NB4 (cell line): ENCODE data around the gene EDARADD.
"Not testable (repeated sequence)": the region's sequence is repeated elsewhere in the genome, so short reads cannot be mapped to it uniquely, and the experiment has no call there.

Experiments used
- DNase-seq: peaks from one replicate; pipeline ENCODE4 v3.0.0; 2010; ENCODE audit warnings: low read depth
- H3K4me3 ChIP-seq: one replicate; pipeline ENCODE4 v1.5.1; 2011; ENCODE audit warnings: mild to moderate bottlenecking, low read depth, low read length, moderate library complexity
- MYC ChIP-seq: IDR thresholded peaks from 2 replicates; pipeline ENCODE4 v1.6.1; 2011; ENCODE audit warnings: low read depth, low read length
- POLR2A ChIP-seq: IDR thresholded peaks from 2 replicates; pipeline ENCODE4 v1.6.1; 2011; ENCODE audit warnings: mild to moderate bottlenecking; ENCODE audit not compliant: insufficient read length; ENCODE audit errors: extremely low read depth
- TF ChIP-seq, protein P1 (sequence below): IDR thresholded peaks from one replicate; pipeline ENCODE4 v1.5.1; 2012; ENCODE audit warnings: low read depth, low read length
- TF ChIP-seq, protein P2 (sequence below): IDR thresholded peaks from 2 replicates; pipeline ENCODE4 v1.6.1; 2011; ENCODE audit warnings: low read depth, low read length

The EDARADD gene

GRCh38 chr1:236450779-236451178 is 56.7 kb downstream of the EDARADD start:
- no peak for DNase-seq
- H3K4me3 ChIP-seq, result no peak overlapping the region
- TF ChIP-seq POLR2A (no peak), MYC (no peak)
- TF ChIP-seq, protein P1, sequence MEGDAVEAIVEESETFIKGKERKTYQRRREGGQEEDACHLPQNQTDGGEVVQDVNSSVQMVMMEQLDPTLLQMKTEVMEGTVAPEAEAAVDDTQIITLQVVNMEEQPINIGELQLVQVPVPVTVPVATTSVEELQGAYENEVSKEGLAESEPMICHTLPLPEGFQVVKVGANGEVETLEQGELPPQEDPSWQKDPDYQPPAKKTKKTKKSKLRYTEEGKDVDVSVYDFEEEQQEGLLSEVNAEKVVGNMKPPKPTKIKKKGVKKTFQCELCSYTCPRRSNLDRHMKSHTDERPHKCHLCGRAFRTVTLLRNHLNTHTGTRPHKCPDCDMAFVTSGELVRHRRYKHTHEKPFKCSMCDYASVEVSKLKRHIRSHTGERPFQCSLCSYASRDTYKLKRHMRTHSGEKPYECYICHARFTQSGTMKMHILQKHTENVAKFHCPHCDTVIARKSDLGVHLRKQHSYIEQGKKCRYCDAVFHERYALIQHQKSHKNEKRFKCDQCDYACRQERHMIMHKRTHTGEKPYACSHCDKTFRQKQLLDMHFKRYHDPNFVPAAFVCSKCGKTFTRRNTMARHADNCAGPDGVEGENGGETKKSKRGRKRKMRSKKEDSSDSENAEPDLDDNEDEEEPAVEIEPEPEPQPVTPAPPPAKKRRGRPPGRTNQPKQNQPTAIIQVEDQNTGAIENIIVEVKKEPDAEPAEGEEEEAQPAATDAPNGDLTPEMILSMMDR, result no peak
- TF ChIP-seq, protein P2, sequence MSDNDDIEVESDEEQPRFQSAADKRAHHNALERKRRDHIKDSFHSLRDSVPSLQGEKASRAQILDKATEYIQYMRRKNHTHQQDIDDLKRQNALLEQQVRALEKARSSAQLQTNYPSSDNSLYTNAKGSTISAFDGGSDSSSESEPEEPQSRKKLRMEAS, result no peak

DNA sequence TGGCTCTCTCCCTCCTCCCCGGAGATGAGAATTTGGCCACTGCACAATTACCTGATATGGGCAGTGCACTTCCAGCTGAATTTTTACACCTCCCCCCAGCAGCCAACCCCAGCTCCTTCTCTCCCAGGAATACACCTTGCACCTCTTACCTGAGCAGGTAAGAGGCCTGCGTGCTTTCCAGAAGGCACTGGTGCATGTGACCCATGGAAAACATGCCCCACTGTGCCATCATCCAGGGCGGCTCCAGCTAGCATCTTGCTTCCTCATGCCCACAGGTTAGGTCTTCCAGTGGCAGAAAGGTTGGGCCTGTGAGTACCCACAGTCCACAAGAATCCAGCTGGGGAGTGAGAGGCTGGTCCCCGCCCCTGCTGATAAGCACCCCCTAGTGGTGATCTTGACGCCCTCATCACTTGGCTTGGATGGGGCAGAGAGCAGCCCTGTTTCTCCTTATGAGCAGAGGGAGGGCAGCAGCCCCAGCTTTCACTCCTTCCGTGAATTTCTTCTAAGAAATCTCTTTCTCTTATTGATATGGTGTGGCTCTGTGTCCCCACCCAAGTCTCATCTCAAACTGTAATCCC is 57.8 kb downstream of the EDARADD start:
- DNase-seq, result peak; percentile 40
- no peak overlapping the region for H3K4me3 ChIP-seq
- no peak for TF ChIP-seq POLR2A
- TF ChIP-seq, protein P1, result peak; percentile 66

- TF ChIP-seq, protein P1, result no peak
- TF ChIP-seq POLR2A (no peak), MYC (no peak)
- TF ChIP-seq, protein P2, result no peak
- DNase-seq, result no peak
- H3K4me3 ChIP-seq, result no peak overlapping the region
Measured at GRCh38 chr1:236455243-236455642, 61.2 kb downstream of the EDARADD start.

DNA sequence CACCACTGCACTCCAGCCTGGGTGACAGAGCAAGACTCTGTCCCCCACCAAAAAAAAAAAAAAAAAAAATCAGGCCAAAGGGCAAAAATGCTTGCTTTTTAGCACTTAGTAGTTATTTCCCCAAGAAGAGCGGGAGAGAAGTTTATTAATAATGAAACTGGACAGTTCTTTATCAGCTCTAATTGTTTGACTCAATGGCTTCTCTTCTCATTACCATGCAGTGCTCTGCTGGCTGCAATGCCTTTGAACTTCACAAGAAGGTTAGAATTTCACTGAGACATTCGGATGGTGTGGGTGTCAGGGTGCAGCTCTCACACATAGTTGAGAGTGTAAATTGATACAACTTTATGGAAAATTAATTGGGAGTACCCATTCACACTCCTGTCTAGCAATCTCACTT is 63.7 kb downstream of the EDARADD start:
- DNase-seq, result no peak
- H3K4me3 ChIP-seq, result no peak overlapping the region
- TF ChIP-seq POLR2A (no peak), MYC (no peak)
- TF ChIP-seq, protein P1, result no peak
- TF ChIP-seq, protein P2, result no peak

- TF ChIP-seq POLR2A, result no peak
- TF ChIP-seq, protein P2, result no peak
- TF ChIP-seq MYC, result no peak
- TF ChIP-seq, protein P1, result no peak
- no peak overlapping the region for H3K4me3 ChIP-seq
- DNase-seq, result no peak
Measured at GRCh38 chr1:236458996-236459395, 64.9 kb downstream of the EDARADD start.

DNA sequence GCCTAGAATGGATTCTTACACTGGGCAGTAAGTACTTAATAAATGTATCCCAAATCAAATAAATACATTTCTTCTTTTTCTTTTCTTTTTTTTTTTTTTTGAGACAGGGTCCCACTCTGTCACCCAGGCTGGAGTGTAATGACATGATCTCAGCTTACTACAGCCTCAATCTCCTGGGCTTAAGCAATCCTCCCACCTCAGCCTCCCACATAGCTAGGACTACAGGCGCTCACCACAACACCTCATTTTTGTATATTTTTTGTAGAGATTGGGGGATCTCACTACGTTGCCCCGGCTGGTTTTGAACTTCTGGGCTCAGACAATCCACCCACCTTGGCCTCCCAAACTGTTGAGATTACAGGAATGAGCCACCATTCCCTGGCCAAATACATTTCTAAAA is 66.0 kb downstream of the EDARADD start:
- no peak overlapping the region for H3K4me3 ChIP-seq
- no peak for DNase-seq
- TF ChIP-seq, protein P2, result no peak
- TF ChIP-seq POLR2A, result no peak

DNA sequence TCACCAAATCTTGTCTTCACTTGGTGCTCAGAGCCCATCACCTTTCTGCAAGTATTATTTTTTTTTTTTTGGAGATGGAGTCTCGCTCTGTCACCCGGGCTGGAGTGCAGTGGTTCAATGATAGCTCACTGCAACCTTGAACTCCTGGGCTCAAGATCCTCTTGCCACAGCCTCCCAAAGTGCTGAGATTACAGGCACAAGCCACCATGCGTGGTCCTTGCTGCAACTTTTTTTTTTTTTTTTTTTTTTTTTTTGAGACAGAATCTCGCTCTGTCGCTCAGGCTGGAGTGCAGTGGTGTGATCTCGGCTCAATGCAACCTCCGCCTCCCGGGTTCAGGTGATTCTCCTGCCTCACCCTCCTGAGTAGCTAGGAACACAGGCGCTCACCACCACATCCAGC is 70.1 kb downstream of the EDARADD start:
- not testable (repeated sequence) for DNase-seq, H3K4me3 ChIP-seq
